Panc1 (cell line): ENCODE measurements around the gene GPC6. TPM values are rescaled to one million over a fixed set of nuclear protein-coding genes. Genes with fewer than 3 reads are reported as not detected.

Experiments used
- ATAC-seq: fragments of 200-7000 bp; cut with Tn5 transposase; 2 replicates; pipeline ENCODE4 v1.9.1; 2020; ENCODE audit warnings: mild to moderate bottlenecking, moderate library complexity
- BruUV-seq: library from RNA; stranded (reverse); fragments of 400-500 nt; replicated peaks from 2 replicates; lab custom pipeline; 2021; lab: Mats Ljungman, UMichigan
- CTCF ChIA-PET: fragments of 300-600 bp; sonication (Branson Sonifier 250); formaldehyde crosslinking; loops from one replicate; lab custom pipeline; 2022; ENCODE audit warnings: antibody characterized with exemption; lab: Charles Lee
- POLR2A ChIA-PET: fragments of 300-600 bp; sonication (Branson Sonifier 250); formaldehyde crosslinking; loops from one replicate; lab custom pipeline; 2022; ENCODE audit warnings: antibody characterized with exemption; lab: Charles Lee
- DNase-seq: peaks from one replicate; pipeline ENCODE4 v3.0.0-alpha.2; 2010; ENCODE audit warnings: low read depth, low spot score
- H3K27ac ChIP-seq: 2 replicates; pipeline ENCODE4 v1.5.1; 2011; ENCODE audit warnings: mild to moderate bottlenecking, low read length, inconsistent platforms
- H3K27me3 ChIP-seq: fragments of 200-500 bp; sonication (Bioruptor generic); 2 replicates; pipeline ENCODE4 v1.6.0; 2014; ENCODE audit warnings: low read length, inconsistent platforms; ENCODE audit not compliant: control insufficient read depth, insufficient read depth
- H3K36me3 ChIP-seq: fragments of 200-500 bp; sonication (Bioruptor generic); 2 replicates; pipeline ENCODE4 v1.5.1; 2014; ENCODE audit warnings: inconsistent platforms, mild to moderate bottlenecking, low read length, moderate library complexity; ENCODE audit not compliant: control insufficient read depth, insufficient read depth
- H3K4me1 ChIP-seq: 2 replicates; pipeline ENCODE4 v1.5.1; 2011; ENCODE audit warnings: inconsistent platforms, mild to moderate bottlenecking, low read length, moderate library complexity; ENCODE audit not compliant: control insufficient read depth, insufficient read depth
- H3K4me3 ChIP-seq, 2 experiments: 2 replicates each; pipeline ENCODE4 v1.5.1; 2011 to 2012; ENCODE audit warnings: low read depth in 2 of 2, low read length in 2 of 2, mild to moderate bottlenecking in 2 of 2, inconsistent platforms in 1 of 2, moderate library complexity in 1 of 2
- H3K9me3 ChIP-seq: fragments of 200-500 bp; sonication (Bioruptor generic); 2 replicates; pipeline ENCODE4 v1.5.1; 2014; ENCODE audit warnings: low read depth, mild to moderate bottlenecking, inconsistent platforms, low read length, moderate library complexity; ENCODE audit not compliant: control insufficient read depth, insufficient read depth
- CTCF ChIP-seq: fragments of 450-650 bp; IDR thresholded peaks from 2 replicates; pipeline ENCODE4 v1.5.1; 2017; ENCODE audit warnings: mild to moderate bottlenecking
- POLR2AphosphoS5 ChIP-seq: IDR thresholded peaks from 2 replicates; pipeline ENCODE4 v1.6.1; 2012; ENCODE audit warnings: mild to moderate bottlenecking, low read depth, low read length, moderate library complexity
- REST ChIP-seq, 2 experiments: IDR thresholded peaks; 2 replicates each; pipeline ENCODE4 v1.6.1; 2011 to 2012; ENCODE audit warnings: low read depth in 2 of 2, control low read depth in 1 of 2, low read length in 1 of 2, mild to moderate bottlenecking in 1 of 2, moderate library complexity in 1 of 2; ENCODE audit not compliant: insufficient read depth in 1 of 2
- SIN3A ChIP-seq: IDR thresholded peaks from 2 replicates; pipeline ENCODE4 v1.6.1; 2012; ENCODE audit warnings: low read depth, mild to moderate bottlenecking, low read length, moderate library complexity, borderline replicate concordance; ENCODE audit not compliant: insufficient read depth
- TCF7L2 ChIP-seq: IDR thresholded peaks from 2 replicates; pipeline ENCODE4 v1.6.1; 2011; ENCODE audit warnings: mild to moderate bottlenecking, low read depth, low read length, inconsistent platforms
- in situ Hi-C: cut with HindIII; loops from 2 replicates; pipeline ENCODE4 v1.10.0; 2016; ENCODE audit warnings: low sequenced_read_pairs, low pct_unique_long_range_greater_than_20kb
- intact Hi-C: fragments of 100-400 bp; cut with micrococcal nuclease; formaldehyde crosslinking; loops from one replicate; pipeline ENCODE4 v1.10.0; 2022; ENCODE audit not compliant: unreplicated experiment
- total RNA-seq: library from RNA; stranded (reverse); gene quantifications from one replicate; pipeline ENCODE4 v1.2.1, GENCODE V29; 2021; ENCODE audit not compliant: unreplicated experiment

Gene GPC6
- total RNA-seq, 1 experiment from 2014 or later: 4.8 TPM

GRCh38 chr13:93344048-93344705, 117.6 kb downstream of the GPC6 start:
- no peak for DNase-seq
- in situ Hi-C loops (no loop called here), intact Hi-C loops (no loop called here)
- H3K9me3 ChIP-seq: no peaks in the 10 kb centered on the region
- no TSS peak for BruUV-seq
- H3K36me3 ChIP-seq: no peaks in the 10 kb centered on the region
- H3K4me3 ChIP-seq: no peak overlapping the region
- TF ChIP-seq CTCF: no peak
- TF ChIP-seq REST (IDR thresholded peaks at IDR 0.05; ENCODE audit: insufficient read depth in 1 of 2, low read depth in 2 of 2, low read length in 1 of 2): no peak
- no peak for TF ChIP-seq TCF7L2
- TF ChIP-seq POLR2AphosphoS5: no peak
- no peak for TF ChIP-seq SIN3A
- CTCF ChIA-PET: no interaction called here
- no peaks in the 10 kb centered on the region for H3K27me3 ChIP-seq
- ATAC-seq: no peak
- H3K4me1 ChIP-seq: no peaks in the 10 kb centered on the region
- no peak overlapping the region for H3K27ac ChIP-seq
- POLR2A ChIA-PET: no interaction called here

GRCh38 chr13:93345024-93345423, 118.4 kb downstream of the GPC6 start:
- Histone ChIP-seq H3K9me3 (no peaks in the 10 kb centered on the region), H3K4me1 (no peaks in the 10 kb centered on the region), H3K27ac (no peak overlapping the region), H3K4me3 (no peak overlapping the region), H3K27me3 (no peaks in the 10 kb centered on the region), H3K36me3 (no peaks in the 10 kb centered on the region)
- TF ChIP-seq SIN3A (no peak), POLR2AphosphoS5 (no peak), CTCF (no peak), TCF7L2 (no peak), REST (IDR thresholded peaks at IDR 0.05; ENCODE audit: insufficient read depth in 1 of 2, low read depth in 2 of 2, low read length in 1 of 2) (no peak)
- in situ Hi-C loops: no loop called here
- DNase-seq: no peak
- CTCF ChIA-PET: no interaction called here
- intact Hi-C loops: no loop called here
- POLR2A ChIA-PET: no interaction called here
- BruUV-seq: no TSS peak
- no peak for ATAC-seq
